ENCODE data around the gene MPC2. TPM values are rescaled to one million over a fixed set of nuclear protein-coding genes. Genes with fewer than 3 reads are reported as not detected.

Gene MPC2
- total RNA-seq, 1 experiment from 2014 or later: 42.8 TPM

- TF ChIP-seq ATF2 (CRISPR knock-in tag; IDR thresholded peaks at IDR 0.05; ENCODE audit: borderline replicate concordance, low read depth): no peak
Observed at GRCh38 chr1:167926486-167926997, 10.3 kb downstream of the MPC2 start (continued).

DNA sequence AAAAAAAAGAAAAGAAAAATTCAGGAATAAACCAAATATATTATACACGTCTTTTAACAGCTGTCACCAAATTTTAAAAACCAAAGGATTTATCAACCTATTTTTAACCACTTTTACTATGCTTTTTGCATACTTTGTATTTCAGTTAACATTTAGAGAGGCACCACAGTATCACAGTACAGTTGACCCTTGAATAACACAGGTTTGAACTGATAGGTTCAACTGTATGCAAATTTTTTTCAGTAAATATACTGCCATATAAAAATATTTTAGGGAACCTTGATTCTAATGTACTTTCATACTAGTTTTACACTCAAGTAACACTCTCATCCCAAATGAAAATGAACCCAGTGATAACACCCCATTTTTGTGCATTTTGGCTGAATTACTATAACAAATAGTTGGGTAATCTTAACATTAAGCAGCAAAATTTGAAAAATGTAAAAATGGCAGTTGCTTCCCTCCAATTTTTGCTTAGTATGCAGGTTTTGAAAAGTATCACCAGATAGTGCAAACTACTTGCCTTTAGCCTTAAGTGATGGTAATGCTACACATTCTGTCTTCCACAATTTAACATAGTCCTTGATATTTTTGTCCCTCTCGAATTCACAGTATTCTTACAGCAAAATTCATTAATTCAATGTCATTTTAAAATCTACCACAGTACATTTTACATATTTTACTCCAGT is 12.2 kb downstream of the MPC2 start:
- no peak overlapping the region for H3K27ac Mint-ChIP-seq
- H3K36me3 Mint-ChIP-seq: no peaks in the 10 kb centered on the region
- POLR2A ChIA-PET: interaction anchor here (0.7 to 2.8 kb wide), 2 partner anchors 11 to 32 kb away, joined by 4 to 8 read pairs; partner anchors contain the start of gene DCAF6
- TF ChIP-seq EMX1 (CRISPR knock-in tag; IDR thresholded peaks at IDR 0.05) (no peak), ZNF121 (CRISPR knock-in tag; IDR thresholded peaks at IDR 0.05) (no peak), E2F4 (CRISPR knock-in tag; IDR thresholded peaks at IDR 0.05; ENCODE audit: borderline replicate concordance, low read depth) (no peak), ZNF512 (CRISPR knock-in tag; IDR thresholded peaks at IDR 0.05; ENCODE audit: borderline replicate concordance) (no peak), FOXK1 (CRISPR knock-in tag; IDR thresholded peaks at IDR 0.05) (no peak), AFF4 (CRISPR knock-in tag; IDR thresholded peaks at IDR 0.05; ENCODE audit: borderline replicate concordance) (no peak), MAX (CRISPR knock-in tag; IDR thresholded peaks at IDR 0.05) (no peak), RELA (CRISPR knock-in tag; IDR thresholded peaks at IDR 0.05; ENCODE audit: borderline replicate concordance) (no peak), SP1 (CRISPR knock-in tag; conservative IDR thresholded peaks at IDR 0.05) (no peak), E2F5 (CRISPR knock-in tag; IDR thresholded peaks at IDR 0.05) (no peak), ZNF671 (CRISPR knock-in tag; IDR thresholded peaks at IDR 0.05) (no peak), FOXJ3 (CRISPR knock-in tag; IDR thresholded peaks at IDR 0.05; ENCODE audit: borderline replicate concordance) (no peak), SMAD4 (CRISPR knock-in tag; IDR thresholded peaks at IDR 0.05) (no peak)
- TF ChIP-seq, protein P1, sequence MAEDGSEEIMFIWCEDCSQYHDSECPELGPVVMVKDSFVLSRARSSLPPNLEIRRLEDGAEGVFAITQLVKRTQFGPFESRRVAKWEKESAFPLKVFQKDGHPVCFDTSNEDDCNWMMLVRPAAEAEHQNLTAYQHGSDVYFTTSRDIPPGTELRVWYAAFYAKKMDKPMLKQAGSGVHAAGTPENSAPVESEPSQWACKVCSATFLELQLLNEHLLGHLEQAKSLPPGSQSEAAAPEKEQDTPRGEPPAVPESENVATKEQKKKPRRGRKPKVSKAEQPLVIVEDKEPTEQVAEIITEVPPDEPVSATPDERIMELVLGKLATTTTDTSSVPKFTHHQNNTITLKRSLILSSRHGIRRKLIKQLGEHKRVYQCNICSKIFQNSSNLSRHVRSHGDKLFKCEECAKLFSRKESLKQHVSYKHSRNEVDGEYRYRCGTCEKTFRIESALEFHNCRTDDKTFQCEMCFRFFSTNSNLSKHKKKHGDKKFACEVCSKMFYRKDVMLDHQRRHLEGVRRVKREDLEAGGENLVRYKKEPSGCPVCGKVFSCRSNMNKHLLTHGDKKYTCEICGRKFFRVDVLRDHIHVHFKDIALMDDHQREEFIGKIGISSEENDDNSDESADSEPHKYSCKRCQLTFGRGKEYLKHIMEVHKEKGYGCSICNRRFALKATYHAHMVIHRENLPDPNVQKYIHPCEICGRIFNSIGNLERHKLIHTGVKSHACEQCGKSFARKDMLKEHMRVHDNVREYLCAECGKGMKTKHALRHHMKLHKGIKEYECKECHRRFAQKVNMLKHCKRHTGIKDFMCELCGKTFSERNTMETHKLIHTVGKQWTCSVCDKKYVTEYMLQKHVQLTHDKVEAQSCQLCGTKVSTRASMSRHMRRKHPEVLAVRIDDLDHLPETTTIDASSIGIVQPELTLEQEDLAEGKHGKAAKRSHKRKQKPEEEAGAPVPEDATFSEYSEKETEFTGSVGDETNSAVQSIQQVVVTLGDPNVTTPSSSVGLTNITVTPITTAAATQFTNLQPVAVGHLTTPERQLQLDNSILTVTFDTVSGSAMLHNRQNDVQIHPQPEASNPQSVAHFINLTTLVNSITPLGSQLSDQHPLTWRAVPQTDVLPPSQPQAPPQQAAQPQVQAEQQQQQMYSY (CRISPR knock-in tag; IDR thresholded peaks at IDR 0.05): no peak
- TF ChIP-seq, protein P2, sequence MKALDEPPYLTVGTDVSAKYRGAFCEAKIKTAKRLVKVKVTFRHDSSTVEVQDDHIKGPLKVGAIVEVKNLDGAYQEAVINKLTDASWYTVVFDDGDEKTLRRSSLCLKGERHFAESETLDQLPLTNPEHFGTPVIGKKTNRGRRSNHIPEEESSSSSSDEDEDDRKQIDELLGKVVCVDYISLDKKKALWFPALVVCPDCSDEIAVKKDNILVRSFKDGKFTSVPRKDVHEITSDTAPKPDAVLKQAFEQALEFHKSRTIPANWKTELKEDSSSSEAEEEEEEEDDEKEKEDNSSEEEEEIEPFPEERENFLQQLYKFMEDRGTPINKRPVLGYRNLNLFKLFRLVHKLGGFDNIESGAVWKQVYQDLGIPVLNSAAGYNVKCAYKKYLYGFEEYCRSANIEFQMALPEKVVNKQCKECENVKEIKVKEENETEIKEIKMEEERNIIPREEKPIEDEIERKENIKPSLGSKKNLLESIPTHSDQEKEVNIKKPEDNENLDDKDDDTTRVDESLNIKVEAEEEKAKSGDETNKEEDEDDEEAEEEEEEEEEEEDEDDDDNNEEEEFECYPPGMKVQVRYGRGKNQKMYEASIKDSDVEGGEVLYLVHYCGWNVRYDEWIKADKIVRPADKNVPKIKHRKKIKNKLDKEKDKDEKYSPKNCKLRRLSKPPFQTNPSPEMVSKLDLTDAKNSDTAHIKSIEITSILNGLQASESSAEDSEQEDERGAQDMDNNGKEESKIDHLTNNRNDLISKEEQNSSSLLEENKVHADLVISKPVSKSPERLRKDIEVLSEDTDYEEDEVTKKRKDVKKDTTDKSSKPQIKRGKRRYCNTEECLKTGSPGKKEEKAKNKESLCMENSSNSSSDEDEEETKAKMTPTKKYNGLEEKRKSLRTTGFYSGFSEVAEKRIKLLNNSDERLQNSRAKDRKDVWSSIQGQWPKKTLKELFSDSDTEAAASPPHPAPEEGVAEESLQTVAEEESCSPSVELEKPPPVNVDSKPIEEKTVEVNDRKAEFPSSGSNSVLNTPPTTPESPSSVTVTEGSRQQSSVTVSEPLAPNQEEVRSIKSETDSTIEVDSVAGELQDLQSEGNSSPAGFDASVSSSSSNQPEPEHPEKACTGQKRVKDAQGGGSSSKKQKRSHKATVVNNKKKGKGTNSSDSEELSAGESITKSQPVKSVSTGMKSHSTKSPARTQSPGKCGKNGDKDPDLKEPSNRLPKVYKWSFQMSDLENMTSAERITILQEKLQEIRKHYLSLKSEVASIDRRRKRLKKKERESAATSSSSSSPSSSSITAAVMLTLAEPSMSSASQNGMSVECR (CRISPR knock-in tag; IDR thresholded peaks at IDR 0.05; ENCODE audit: borderline replicate concordance): no peak

More for the DNA sequence above, 12.2 kb downstream of the MPC2 start:
- Mint-ChIP-seq H3K4me3 (no peak overlapping the region), H3K4me1 (peaks cover 30% of the 10 kb centered on the region), H3K27me3 (ENCODE audit: low read depth) (no peaks in the 10 kb centered on the region), H3K9me3 (no peaks in the 10 kb centered on the region)
- ATAC-seq (no peak), DNase-seq (ENCODE audit: low spot score) (no peak)
- CTCF ChIA-PET: no interaction called here

Data from WTC11 (cell line).